HG03060 (cell line): ENCODE results near the gene SMARCAD1.

Experiments
- ATAC-seq: cut with Tn5 transposase; IDR thresholded peaks from one replicate; pipeline ENCODE4 v1.9.1; 2021; ENCODE audit warnings: low read depth, moderate number of reproducible peaks; ENCODE audit not compliant: unreplicated experiment

Gene SMARCAD1

GRCh38 chr4:94207469-94208224 is at the start of gene SMARCAD1:
Gene SMARCAD1 (plus strand): TSS chr4:94207865. CDS start chr4:94208395, 530 bp downstream.
- ATAC-seq, result peak; percentile 95

GRCh38 chr4:94158883-94159282 is 48.8 kb upstream of the SMARCAD1 start:
- ATAC-seq, result no peak

GRCh38 chr4:94159790-94160189 is 47.9 kb upstream of the SMARCAD1 start:
- ATAC-seq, result no peak

GRCh38 chr4:94160774-94161173 is 46.9 kb upstream of the SMARCAD1 start:
- no peak for ATAC-seq

- no peak for ATAC-seq
Observed at GRCh38 chr4:94165256-94165655, 42.4 kb upstream of the SMARCAD1 start.

- ATAC-seq, result no peak
Observed at GRCh38 chr4:94168321-94168720, 39.3 kb upstream of the SMARCAD1 start.

- no peak for ATAC-seq
Observed at GRCh38 chr4:94169803-94170372, 37.8 kb upstream of the SMARCAD1 start.

- no peak for ATAC-seq
Observed at GRCh38 chr4:94171616-94172015, 36.0 kb upstream of the SMARCAD1 start.

- no peak for ATAC-seq
Observed at GRCh38 chr4:94175553-94176261, 32.0 kb upstream of the SMARCAD1 start.

GRCh38 chr4:94177822-94178221 is 29.8 kb upstream of the SMARCAD1 start:
- no peak for ATAC-seq

- ATAC-seq, result no peak
Observed at GRCh38 chr4:94181815-94182214, 25.9 kb upstream of the SMARCAD1 start.

GRCh38 chr4:94202769-94203168 is 4.9 kb upstream of the SMARCAD1 start:
- no peak for ATAC-seq

GRCh38 chr4:94208266-94208665 is 601 bp downstream of the SMARCAD1 start:
- ATAC-seq, result no peak

- no peak for ATAC-seq
Observed at GRCh38 chr4:94208918-94209317, 1.3 kb downstream of the SMARCAD1 start.

- ATAC-seq, result no peak
Observed at GRCh38 chr4:94211861-94212260, 4.2 kb downstream of the SMARCAD1 start.

GRCh38 chr4:94214703-94215319 is 7.1 kb downstream of the SMARCAD1 start:
- no peak for ATAC-seq

- ATAC-seq, result no peak
Observed at GRCh38 chr4:94216394-94216793, 8.7 kb downstream of the SMARCAD1 start.

- ATAC-seq, result no peak
Observed at GRCh38 chr4:94219402-94219801, 11.7 kb downstream of the SMARCAD1 start.

GRCh38 chr4:94221916-94222315 is 14.3 kb downstream of the SMARCAD1 start:
- no peak for ATAC-seq

GRCh38 chr4:94225449-94225848 is 17.8 kb downstream of the SMARCAD1 start:
- no peak for ATAC-seq

- no peak for ATAC-seq
Observed at GRCh38 chr4:94226763-94227162, 19.1 kb downstream of the SMARCAD1 start.
